ENCODE data around the gene LLCFC1. TPM values are rescaled to one million over a fixed set of nuclear protein-coding genes. Genes with fewer than 3 reads are reported as not detected.

Gene LLCFC1
- total RNA-seq, 2 donors from 2014 or later = not detected

- no peak for DNase-seq (ENCODE audit: low spot score)
- no peaks in the 10 kb centered on the region for H3K36me3 ChIP-seq
- H3K9me3 ChIP-seq = peaks cover 0 to 7% of the 10 kb centered on the region in 2 donors
- no peaks in the 10 kb centered on the region for H3K27me3 ChIP-seq
- no peak overlapping the region for H3K4me3 ChIP-seq
- no peak for TF ChIP-seq CTCF (IDR thresholded peaks at IDR 0.05)
- no peaks in the 10 kb centered on the region for H3K4me1 ChIP-seq
- H3K27ac ChIP-seq = no peak overlapping the region
Observed at GRCh38 chr7:142906643-142907042, 32.6 kb upstream of the LLCFC1 start.

GRCh38 chr7:142908290-142908689 is 31.0 kb upstream of the LLCFC1 start:
- Histone ChIP-seq H3K4me1 (no peaks in the 10 kb centered on the region), H3K27me3 (no peaks in the 10 kb centered on the region), H3K27ac (no peak overlapping the region), H3K36me3 (no peaks in the 10 kb centered on the region), H3K9me3 (peaks cover 0 to 7% of the 10 kb centered on the region in 2 donors), H3K4me3 (no peak overlapping the region)
- TF ChIP-seq CTCF (IDR thresholded peaks at IDR 0.05) = no peak
- no peak for DNase-seq (ENCODE audit: low spot score)

- no peaks in the 10 kb centered on the region for H3K4me1 ChIP-seq
- H3K27me3 ChIP-seq = no peaks in the 10 kb centered on the region
- TF ChIP-seq CTCF (IDR thresholded peaks at IDR 0.05) = no peak
- no peaks in the 10 kb centered on the region for H3K36me3 ChIP-seq
- no peak overlapping the region for H3K27ac ChIP-seq
- no peak for DNase-seq (ENCODE audit: low spot score)
- H3K4me3 ChIP-seq = no peak overlapping the region
- peaks cover 0 to 5% of the 10 kb centered on the region in 2 donors for H3K9me3 ChIP-seq
Observed at GRCh38 chr7:142908921-142909890, 30.1 kb upstream of the LLCFC1 start.

- H3K27ac ChIP-seq = no peak overlapping the region
- H3K9me3 ChIP-seq = no peaks in the 10 kb centered on the region
- no peak for DNase-seq (ENCODE audit: low spot score)
- H3K27me3 ChIP-seq = no peaks in the 10 kb centered on the region
- H3K4me1 ChIP-seq = no peaks in the 10 kb centered on the region
- TF ChIP-seq CTCF (IDR thresholded peaks at IDR 0.05) = no peak
- H3K36me3 ChIP-seq = no peaks in the 10 kb centered on the region
- no peak overlapping the region for H3K4me3 ChIP-seq
Observed at GRCh38 chr7:142910031-142910433, 29.3 kb upstream of the LLCFC1 start.

GRCh38 chr7:142910481-142910880 is 28.8 kb upstream of the LLCFC1 start:
- DNase-seq (ENCODE audit: low spot score) = no peak
- no peaks in the 10 kb centered on the region for H3K4me1 ChIP-seq
- no peak for TF ChIP-seq CTCF (IDR thresholded peaks at IDR 0.05)
- H3K4me3 ChIP-seq = no peak overlapping the region
- H3K27me3 ChIP-seq = no peaks in the 10 kb centered on the region
- no peaks in the 10 kb centered on the region for H3K9me3 ChIP-seq
- H3K27ac ChIP-seq = no peak overlapping the region
- H3K36me3 ChIP-seq = no peaks in the 10 kb centered on the region
